RWPE2 (cell line): Measurements from ENCODE around the gene PRDM16.

Experiments
- ATAC-seq: fragments of 200-7000 bp; cut with Tn5 transposase; 3 replicates; pipeline ENCODE4 v1.9.1; 2021; ENCODE audit warnings: low read depth
- DNase-seq: peaks from one replicate; pipeline ENCODE4 v3.0.0-alpha.2; 2020; ENCODE audit warnings: low spot score
- H3K27ac ChIP-seq: fragments of 450-650 bp; 2 replicates; pipeline ENCODE4 v1.5.1; 2017; ENCODE audit warnings: mild to moderate bottlenecking; ENCODE audit not compliant: poor library complexity, severe bottlenecking
- H3K27me3 ChIP-seq: fragments of 250-450 bp; sonication (Bioruptor Pico); 2 replicates; pipeline ENCODE4 v1.5.1; 2021; ENCODE audit warnings: mild to moderate bottlenecking, moderate library complexity; ENCODE audit not compliant: insufficient read depth, poor library complexity, severe bottlenecking
- H3K36me3 ChIP-seq: fragments of 250-450 bp; sonication (Bioruptor Pico); 2 replicates; pipeline ENCODE4 v1.5.1; 2020; ENCODE audit warnings: low read depth, mild to moderate bottlenecking, moderate library complexity
- H3K4me1 ChIP-seq: fragments of 250-450 bp; sonication (Bioruptor Pico); 2 replicates; pipeline ENCODE4 v1.5.1; 2021; ENCODE audit warnings: mild to moderate bottlenecking, moderate library complexity; ENCODE audit not compliant: insufficient read depth, poor library complexity, severe bottlenecking
- H3K4me3 ChIP-seq: fragments of 250-450 bp; sonication (Bioruptor Pico); 2 replicates; pipeline ENCODE4 v1.5.1; 2021; ENCODE audit warnings: mild to moderate bottlenecking, moderate library complexity; ENCODE audit not compliant: severe bottlenecking
- H3K9me3 ChIP-seq: fragments of 250-450 bp; sonication (Bioruptor Pico); 2 replicates; pipeline ENCODE4 v1.5.1; 2021; ENCODE audit warnings: mild to moderate bottlenecking, moderate library complexity; ENCODE audit not compliant: severe bottlenecking
- TF ChIP-seq, protein P1 (sequence below): fragments of 450-650 bp; IDR thresholded peaks from one replicate; pipeline ENCODE4 v1.5.1; 2017; ENCODE audit warnings: mild to moderate bottlenecking, moderate library complexity; ENCODE audit not compliant: poor library complexity, severe bottlenecking

The PRDM16 gene

DNA sequence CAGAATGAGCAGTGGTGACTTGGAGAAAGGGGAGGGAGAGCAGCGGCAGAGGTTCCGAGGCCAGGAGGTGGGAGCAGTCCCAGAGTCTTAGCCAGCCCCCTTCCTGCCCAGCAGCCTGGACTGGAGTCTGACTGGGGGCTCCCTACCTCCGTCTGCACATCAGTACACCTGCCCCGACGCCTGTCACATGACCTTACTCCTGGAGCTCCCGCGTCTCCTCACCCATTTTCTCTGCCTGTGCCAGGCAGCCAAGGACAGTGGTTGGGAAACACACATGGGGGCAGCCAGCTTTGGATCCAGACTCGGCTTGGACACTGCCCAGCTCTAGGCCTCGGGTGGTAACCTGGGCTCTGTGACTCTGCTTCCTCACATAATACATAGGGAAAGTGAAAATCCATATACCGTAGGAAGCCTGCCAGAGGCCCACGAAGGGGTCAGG, 30.9 kb upstream of the PRDM16 start:
- ATAC-seq (no peak), DNase-seq (peak; percentile 37)
- Histone ChIP-seq H3K4me3 (no peak overlapping the region), H3K27me3 (no peaks in the 10 kb centered on the region), H3K4me1 (no peaks in the 10 kb centered on the region), H3K36me3 (no peaks in the 10 kb centered on the region), H3K27ac (no peak overlapping the region), H3K9me3 (no peaks in the 10 kb centered on the region)
- TF ChIP-seq, protein P1, sequence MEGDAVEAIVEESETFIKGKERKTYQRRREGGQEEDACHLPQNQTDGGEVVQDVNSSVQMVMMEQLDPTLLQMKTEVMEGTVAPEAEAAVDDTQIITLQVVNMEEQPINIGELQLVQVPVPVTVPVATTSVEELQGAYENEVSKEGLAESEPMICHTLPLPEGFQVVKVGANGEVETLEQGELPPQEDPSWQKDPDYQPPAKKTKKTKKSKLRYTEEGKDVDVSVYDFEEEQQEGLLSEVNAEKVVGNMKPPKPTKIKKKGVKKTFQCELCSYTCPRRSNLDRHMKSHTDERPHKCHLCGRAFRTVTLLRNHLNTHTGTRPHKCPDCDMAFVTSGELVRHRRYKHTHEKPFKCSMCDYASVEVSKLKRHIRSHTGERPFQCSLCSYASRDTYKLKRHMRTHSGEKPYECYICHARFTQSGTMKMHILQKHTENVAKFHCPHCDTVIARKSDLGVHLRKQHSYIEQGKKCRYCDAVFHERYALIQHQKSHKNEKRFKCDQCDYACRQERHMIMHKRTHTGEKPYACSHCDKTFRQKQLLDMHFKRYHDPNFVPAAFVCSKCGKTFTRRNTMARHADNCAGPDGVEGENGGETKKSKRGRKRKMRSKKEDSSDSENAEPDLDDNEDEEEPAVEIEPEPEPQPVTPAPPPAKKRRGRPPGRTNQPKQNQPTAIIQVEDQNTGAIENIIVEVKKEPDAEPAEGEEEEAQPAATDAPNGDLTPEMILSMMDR = no peak

DNA sequence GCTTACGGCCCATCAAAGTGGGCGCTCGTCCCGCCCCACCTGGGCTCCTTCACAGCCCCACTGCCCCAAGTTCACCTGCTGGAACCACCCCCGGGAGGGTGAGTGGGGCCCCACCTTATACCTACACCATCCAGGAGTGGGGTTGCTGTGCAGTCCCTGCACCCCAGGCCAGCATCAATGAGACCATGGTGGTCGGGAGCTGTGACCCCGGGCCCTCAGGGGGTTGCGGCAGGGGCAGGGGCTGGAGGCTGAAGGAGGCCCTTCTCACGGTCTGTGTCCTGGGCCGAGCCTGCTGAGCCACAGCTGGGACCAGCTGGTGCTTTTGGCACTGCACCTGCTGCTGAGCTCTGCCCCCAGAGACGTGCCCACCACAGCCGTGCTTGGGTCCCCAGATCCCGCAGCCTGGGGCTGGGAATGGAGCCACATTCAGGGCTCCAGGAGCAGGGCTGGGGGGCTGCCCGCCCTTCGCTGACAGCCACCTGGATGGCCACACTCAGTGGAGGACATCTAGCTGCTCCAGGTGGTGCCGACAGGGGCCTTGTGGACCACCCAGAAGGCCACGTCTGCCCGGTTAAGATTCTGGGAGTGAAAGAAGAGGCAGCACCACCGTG, 30.3 kb upstream of the PRDM16 start:
- ATAC-seq = no peak
- TF ChIP-seq, protein P1 = no peak
- Histone ChIP-seq H3K4me3 (no peak overlapping the region), H3K36me3 (no peaks in the 10 kb centered on the region), H3K4me1 (no peaks in the 10 kb centered on the region), H3K9me3 (no peaks in the 10 kb centered on the region), H3K27me3 (no peaks in the 10 kb centered on the region), H3K27ac (no peak overlapping the region)
- DNase-seq = peak; percentile 42

DNA sequence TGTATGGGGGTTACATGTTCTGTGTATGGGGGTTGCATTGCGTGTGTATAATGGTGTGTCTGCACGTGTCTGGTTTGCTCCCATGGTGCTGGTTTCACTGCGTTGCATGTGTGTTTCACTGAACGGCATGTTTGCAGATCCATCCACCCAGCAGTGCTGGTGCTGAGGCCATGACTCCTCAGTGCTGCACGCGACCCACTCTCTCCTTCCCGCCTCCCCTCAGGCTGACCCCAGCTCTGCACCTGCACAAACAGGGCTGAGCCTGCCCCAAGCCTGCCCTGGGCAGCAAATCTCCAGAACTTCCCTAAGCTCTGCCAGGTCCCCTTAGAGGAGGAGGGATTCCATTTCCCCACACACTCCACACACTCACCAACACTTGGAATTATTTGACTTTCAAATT, 29.0 kb upstream of the PRDM16 start:
- Histone ChIP-seq H3K4me1 (no peaks in the 10 kb centered on the region), H3K36me3 (no peaks in the 10 kb centered on the region), H3K4me3 (no peak overlapping the region), H3K27ac (no peak overlapping the region), H3K27me3 (no peaks in the 10 kb centered on the region), H3K9me3 (no peaks in the 10 kb centered on the region)
- TF ChIP-seq, protein P1 = no peak
- no peak for DNase-seq
- ATAC-seq = no peak

DNA sequence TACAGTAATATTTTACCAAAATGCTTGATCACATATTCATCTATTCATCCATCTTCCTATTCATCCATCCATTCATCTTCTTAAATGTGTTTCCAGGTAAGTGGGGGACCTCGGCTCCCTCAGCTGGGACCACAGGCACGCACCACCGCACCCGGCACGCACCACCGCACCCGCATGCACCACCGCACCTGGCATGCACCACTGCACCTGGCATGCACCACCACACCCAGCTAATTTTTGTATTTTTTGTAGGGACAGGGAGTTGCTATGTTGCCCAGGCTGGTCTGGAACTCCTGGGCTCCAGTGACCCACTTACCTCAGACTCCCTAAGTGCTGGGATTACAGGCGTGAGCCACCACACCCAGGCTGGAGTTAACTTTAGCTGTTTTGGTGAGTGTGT, 26.5 kb upstream of the PRDM16 start:
- TF ChIP-seq, protein P1 = no peak
- no peak overlapping the region for H3K4me3 ChIP-seq
- H3K27me3 ChIP-seq = peaks cover 5% of the 10 kb centered on the region
- DNase-seq (no peak), ATAC-seq (no peak)
- no peaks in the 10 kb centered on the region for H3K4me1 ChIP-seq
- H3K27ac ChIP-seq = no peak overlapping the region
- no peaks in the 10 kb centered on the region for H3K9me3 ChIP-seq
- H3K36me3 ChIP-seq = no peaks in the 10 kb centered on the region

DNA sequence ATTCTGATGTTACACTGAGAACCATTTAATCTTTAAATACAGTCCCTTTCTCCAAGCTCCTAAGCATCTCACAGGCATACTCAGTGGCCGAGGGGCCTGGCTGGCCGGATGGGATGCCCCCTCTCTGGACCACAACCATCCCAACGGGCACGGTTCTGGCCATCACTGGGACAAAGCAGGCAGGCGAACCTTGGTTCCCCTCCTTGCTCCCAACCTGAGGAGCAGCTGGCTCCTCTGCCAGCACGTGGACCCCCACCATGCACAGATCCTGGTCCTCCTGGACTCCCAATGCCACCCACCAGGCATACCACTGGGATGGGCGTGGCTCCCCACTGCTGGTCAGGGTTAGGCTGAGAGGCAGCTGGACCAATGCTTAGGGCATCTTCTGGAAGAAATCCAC, 19.8 kb upstream of the PRDM16 start:
- Histone ChIP-seq H3K9me3 (no peaks in the 10 kb centered on the region), H3K36me3 (no peaks in the 10 kb centered on the region), H3K27me3 (peaks cover 10% of the 10 kb centered on the region), H3K4me1 (no peaks in the 10 kb centered on the region), H3K27ac (no peak overlapping the region), H3K4me3 (no peak overlapping the region)
- ATAC-seq = no peak
- TF ChIP-seq, protein P1 = no peak
- no peak for DNase-seq
